ENCODE results near the gene FUNDC2. TPM values are rescaled to one million over a fixed set of nuclear protein-coding genes. Genes with fewer than 3 reads are reported as not detected.
A peak's percentile ranks its signal among the peaks of the same experiment; 100 is the strongest.

Gene FUNDC2
- polyA plus RNA-seq, 2 of the 4 experiments (the other 2 are of a cell fraction), result 63.5 to 159 TPM

DNA sequence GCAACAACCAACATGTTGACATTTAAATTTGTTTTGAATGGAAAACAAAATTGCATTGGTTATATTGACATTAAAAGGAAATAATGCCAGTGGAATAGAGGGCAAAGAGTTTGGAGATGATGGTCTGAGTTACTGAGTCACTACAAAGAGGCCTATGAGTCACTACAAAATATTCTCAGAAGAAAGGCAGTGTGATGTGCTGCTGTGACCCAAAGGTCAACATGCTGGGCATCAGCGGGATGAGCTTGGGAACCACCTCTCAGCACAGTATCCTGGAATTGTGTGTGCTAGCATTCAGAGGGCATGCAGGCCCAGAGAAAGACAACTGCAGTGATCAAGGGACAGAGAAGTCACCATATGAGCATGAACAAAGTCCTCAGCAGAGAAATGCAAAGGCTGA is 41.5 kb downstream of the FUNDC2 start:
- peak overlapping the region; percentile 86 for H3K4me2 ChIP-seq
- peaks cover 63% of the 10 kb centered on the region for H3K4me1 ChIP-seq
- peak overlapping the region; percentile 93 to 98; a peak in 5 of 6 replicates for H3K27ac ChIP-seq
- 0% methylated on average over 1 of the region's 1 CpG for WGBS (ENCODE audit: missing lambda C conversion rate)
- TF ChIP-seq HOXB5 (CRISPR knock-in tag; IDR thresholded peaks at IDR 0.05), result no peak
- TF ChIP-seq, protein P1, sequence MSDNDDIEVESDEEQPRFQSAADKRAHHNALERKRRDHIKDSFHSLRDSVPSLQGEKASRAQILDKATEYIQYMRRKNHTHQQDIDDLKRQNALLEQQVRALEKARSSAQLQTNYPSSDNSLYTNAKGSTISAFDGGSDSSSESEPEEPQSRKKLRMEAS (IDR thresholded peaks at IDR 0.05), result peak; percentile 36; the same call in 1 of the 2 replicates
- peak; percentile 44; the same call in 1 of the 2 replicates for TF ChIP-seq JUNB (IDR thresholded peaks at IDR 0.05)
- peak; percentile 46; the same call in 1 of the 2 replicates for TF ChIP-seq FOSL2 (IDR thresholded peaks at IDR 0.05)
- TF ChIP-seq FOSL2 (CRISPR knock-in tag; IDR thresholded peaks at IDR 0.05), result peak; percentile 81
- TF ChIP-seq, protein P2, sequence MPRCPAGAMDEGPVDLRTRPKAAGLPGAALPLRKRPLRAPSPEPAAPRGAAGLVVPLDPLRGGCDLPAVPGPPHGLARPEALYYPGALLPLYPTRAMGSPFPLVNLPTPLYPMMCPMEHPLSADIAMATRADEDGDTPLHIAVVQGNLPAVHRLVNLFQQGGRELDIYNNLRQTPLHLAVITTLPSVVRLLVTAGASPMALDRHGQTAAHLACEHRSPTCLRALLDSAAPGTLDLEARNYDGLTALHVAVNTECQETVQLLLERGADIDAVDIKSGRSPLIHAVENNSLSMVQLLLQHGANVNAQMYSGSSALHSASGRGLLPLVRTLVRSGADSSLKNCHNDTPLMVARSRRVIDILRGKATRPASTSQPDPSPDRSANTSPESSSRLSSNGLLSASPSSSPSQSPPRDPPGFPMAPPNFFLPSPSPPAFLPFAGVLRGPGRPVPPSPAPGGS (IDR thresholded peaks at IDR 0.05), result no peak
- TF ChIP-seq EP300 (IDR thresholded peaks at IDR 0.05), result no peak
- DNase-seq (ENCODE audit: low read depth in 1 of 2, low spot score in 1 of 2) (peak; percentile 41 to 60), ATAC-seq (peak; percentile 40 to 49; a peak in 5 of 6 replicates), FAIRE-seq (peak; percentile 7)
- ChIA-PET POLR2A (no interaction called here), CTCF (interaction anchor here (1.8 to 3.0 kb wide), 2 partner anchors 11 to 80 kb away, joined by 5 to 11 read pairs; no protein-coding TSS in a partner anchor)
- H3K9me3 ChIP-seq, result no peaks in the 10 kb centered on the region
- no peak overlapping the region for H3K4me3 ChIP-seq

DNA sequence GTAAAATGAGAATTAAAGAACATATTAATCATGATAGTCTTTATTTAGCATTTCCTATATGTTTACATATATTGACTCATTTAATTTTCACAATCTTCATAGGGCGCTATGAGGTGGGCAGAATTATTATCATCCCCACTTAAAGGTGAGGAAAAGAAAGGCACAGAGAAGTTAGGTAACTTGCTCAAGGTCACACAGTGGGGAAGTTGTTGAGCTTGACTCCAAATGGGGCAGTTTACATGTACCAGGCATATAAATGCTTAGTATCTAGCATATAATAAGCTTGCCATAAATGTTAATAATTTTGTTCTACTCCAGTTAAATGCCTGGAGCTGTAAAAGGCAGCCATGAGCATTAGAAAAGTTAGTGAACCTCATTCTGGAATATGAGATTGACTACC is 42.8 kb downstream of the FUNDC2 start:
- Histone ChIP-seq H3K4me3 (peak overlapping the region; percentile 84), H3K9me3 (no peaks in the 10 kb centered on the region), H3K4me1 (peaks cover 59% of the 10 kb centered on the region), H3K27ac (peak overlapping the region; percentile 93 to 98; a peak in 5 of 6 replicates), H3K4me2 (peak overlapping the region; percentile 86)
- CTCF ChIA-PET, result interaction anchor here (1.8 to 3.0 kb wide), 2 partner anchors 12 to 82 kb away, joined by 5 to 11 read pairs; no protein-coding TSS in a partner anchor
- ATAC-seq (no peak), DNase-seq (ENCODE audit: low read depth in 1 of 2, low spot score in 1 of 2) (no peak), FAIRE-seq (no peak)
- POLR2A ChIA-PET, result no interaction called here
- WGBS (ENCODE audit: missing lambda C conversion rate), result 76% methylated on average over 1 of the region's 1 CpG
- TF ChIP-seq ZFP36 (IDR thresholded peaks at IDR 0.05; ENCODE audit: borderline replicate concordance, partially characterized antibody) (no peak), MAZ (IDR thresholded peaks at IDR 0.05; ENCODE audit: borderline replicate concordance, low read depth, low read length) (no peak), TFCP2L1 (CRISPR knock-in tag; IDR thresholded peaks at IDR 0.05) (no peak), CBX8 (IDR thresholded peaks at IDR 0.05) (no peak), RAD21 (conservative IDR thresholded peaks at IDR 0.05 in 1 of 2, IDR thresholded peaks at IDR 0.05 in 1 of 2) (no peak), BHLHE40 (IDR thresholded peaks at IDR 0.05; ENCODE audit: low read depth, low read length) (no peak), SMC3 (IDR thresholded peaks at IDR 0.05) (no peak), MAFK (IDR thresholded peaks at IDR 0.05; ENCODE audit: partially characterized antibody) (no peak), CHD2 (IDR thresholded peaks at IDR 0.05; ENCODE audit: low read length, partially characterized antibody) (no peak), CBX2 (IDR thresholded peaks at IDR 0.05; ENCODE audit: borderline replicate concordance, low read depth) (no peak), ZC3H11A (IDR thresholded peaks at IDR 0.05) (no peak)
- TF ChIP-seq, protein P3, sequence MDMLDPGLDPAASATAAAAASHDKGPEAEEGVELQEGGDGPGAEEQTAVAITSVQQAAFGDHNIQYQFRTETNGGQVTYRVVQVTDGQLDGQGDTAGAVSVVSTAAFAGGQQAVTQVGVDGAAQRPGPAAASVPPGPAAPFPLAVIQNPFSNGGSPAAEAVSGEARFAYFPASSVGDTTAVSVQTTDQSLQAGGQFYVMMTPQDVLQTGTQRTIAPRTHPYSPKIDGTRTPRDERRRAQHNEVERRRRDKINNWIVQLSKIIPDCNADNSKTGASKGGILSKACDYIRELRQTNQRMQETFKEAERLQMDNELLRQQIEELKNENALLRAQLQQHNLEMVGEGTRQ (IDR thresholded peaks at IDR 0.05), result no peak
- TF ChIP-seq, protein P4, sequence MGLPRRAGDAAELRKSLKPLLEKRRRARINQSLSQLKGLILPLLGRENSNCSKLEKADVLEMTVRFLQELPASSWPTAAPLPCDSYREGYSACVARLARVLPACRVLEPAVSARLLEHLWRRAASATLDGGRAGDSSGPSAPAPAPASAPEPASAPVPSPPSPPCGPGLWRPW (IDR thresholded peaks at IDR 0.05), result no peak

DNA sequence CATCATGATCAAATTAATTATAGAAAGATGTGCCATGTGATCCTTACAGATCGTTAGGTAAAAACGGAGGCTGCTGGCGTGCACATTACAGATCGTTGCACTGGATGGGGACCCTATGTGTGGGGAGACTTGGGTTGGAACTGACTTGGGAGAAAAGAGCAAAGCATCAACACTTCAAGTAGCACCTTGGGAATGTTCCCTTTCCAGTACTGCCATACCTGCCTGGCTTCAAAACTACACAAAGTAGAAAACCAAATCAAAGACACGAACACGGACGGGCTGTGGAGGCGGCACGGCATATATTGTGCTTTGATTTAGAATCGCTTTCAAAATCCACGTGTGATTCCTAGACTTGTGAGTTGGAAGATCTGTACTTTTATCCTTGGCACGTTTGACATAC is 43.4 kb downstream of the FUNDC2 start:
- ATAC-seq, result no peak
- ChIA-PET POLR2A (interaction anchor here (0.9 kb wide), 1 partner anchor 43 kb away, joined by 4 read pairs; the partner anchor contains the start of gene FUNDC2), CTCF (interaction anchor here (1.1 to 3.0 kb wide), 2 partner anchors 13 kb away, joined by 5 to 11 read pairs; no protein-coding TSS in a partner anchor)
- DNase-seq (ENCODE audit: low read depth in 1 of 2, low spot score in 1 of 2), result no peak
- Histone ChIP-seq H3K4me3 (peak overlapping the region; percentile 84), H3K4me1 (peaks cover 53% of the 10 kb centered on the region), H3K27ac (peak overlapping the region; percentile 93 to 98), H3K9me3 (no peaks in the 10 kb centered on the region), H3K4me2 (peak overlapping the region; percentile 86)
- FAIRE-seq, result no peak
- WGBS (ENCODE audit: missing lambda C conversion rate), result 25% methylated on average over 12 of the region's 12 CpGs
- TF ChIP-seq RFX5 (IDR thresholded peaks at IDR 0.05) (no peak), CHD4 (IDR thresholded peaks at IDR 0.05; ENCODE audit: borderline replicate concordance) (no peak), CBX8 (IDR thresholded peaks at IDR 0.05) (no peak), RAD21 (conservative IDR thresholded peaks at IDR 0.05 in 1 of 2, IDR thresholded peaks at IDR 0.05 in 1 of 2) (no peak), RCOR1 (IDR thresholded peaks at IDR 0.05; ENCODE audit: low read depth, low read length) (no peak), HOXA7 (CRISPR knock-in tag; IDR thresholded peaks at IDR 0.05) (no peak), ESRRA (IDR thresholded peaks at IDR 0.05; ENCODE audit: borderline replicate concordance, low read length) (no peak)
- TF ChIP-seq, protein P5, sequence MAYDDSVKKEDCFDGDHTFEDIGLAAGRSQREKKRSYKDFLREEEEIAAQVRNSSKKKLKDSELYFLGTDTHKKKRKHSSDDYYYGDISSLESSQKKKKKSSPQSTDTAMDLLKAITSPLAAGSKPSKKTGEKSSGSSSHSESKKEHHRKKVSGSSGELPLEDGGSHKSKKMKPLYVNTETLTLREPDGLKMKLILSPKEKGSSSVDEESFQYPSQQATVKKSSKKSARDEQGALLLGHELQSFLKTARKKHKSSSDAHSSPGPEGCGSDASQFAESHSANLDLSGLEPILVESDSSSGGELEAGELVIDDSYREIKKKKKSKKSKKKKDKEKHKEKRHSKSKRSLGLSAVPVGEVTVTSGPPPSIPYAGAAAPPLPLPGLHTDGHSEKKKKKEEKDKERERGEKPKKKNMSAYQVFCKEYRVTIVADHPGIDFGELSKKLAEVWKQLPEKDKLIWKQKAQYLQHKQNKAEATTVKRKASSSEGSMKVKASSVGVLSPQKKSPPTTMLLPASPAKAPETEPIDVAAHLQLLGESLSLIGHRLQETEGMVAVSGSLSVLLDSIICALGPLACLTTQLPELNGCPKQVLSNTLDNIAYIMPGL (CRISPR knock-in tag; IDR thresholded peaks at IDR 0.05; ENCODE audit: borderline replicate concordance), result no peak
- TF ChIP-seq, protein P6, sequence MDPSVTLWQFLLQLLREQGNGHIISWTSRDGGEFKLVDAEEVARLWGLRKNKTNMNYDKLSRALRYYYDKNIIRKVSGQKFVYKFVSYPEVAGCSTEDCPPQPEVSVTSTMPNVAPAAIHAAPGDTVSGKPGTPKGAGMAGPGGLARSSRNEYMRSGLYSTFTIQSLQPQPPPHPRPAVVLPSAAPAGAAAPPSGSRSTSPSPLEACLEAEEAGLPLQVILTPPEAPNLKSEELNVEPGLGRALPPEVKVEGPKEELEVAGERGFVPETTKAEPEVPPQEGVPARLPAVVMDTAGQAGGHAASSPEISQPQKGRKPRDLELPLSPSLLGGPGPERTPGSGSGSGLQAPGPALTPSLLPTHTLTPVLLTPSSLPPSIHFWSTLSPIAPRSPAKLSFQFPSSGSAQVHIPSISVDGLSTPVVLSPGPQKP (IDR thresholded peaks at IDR 0.05; ENCODE audit: low read depth, low read length), result no peak
- TF ChIP-seq, protein P7, sequence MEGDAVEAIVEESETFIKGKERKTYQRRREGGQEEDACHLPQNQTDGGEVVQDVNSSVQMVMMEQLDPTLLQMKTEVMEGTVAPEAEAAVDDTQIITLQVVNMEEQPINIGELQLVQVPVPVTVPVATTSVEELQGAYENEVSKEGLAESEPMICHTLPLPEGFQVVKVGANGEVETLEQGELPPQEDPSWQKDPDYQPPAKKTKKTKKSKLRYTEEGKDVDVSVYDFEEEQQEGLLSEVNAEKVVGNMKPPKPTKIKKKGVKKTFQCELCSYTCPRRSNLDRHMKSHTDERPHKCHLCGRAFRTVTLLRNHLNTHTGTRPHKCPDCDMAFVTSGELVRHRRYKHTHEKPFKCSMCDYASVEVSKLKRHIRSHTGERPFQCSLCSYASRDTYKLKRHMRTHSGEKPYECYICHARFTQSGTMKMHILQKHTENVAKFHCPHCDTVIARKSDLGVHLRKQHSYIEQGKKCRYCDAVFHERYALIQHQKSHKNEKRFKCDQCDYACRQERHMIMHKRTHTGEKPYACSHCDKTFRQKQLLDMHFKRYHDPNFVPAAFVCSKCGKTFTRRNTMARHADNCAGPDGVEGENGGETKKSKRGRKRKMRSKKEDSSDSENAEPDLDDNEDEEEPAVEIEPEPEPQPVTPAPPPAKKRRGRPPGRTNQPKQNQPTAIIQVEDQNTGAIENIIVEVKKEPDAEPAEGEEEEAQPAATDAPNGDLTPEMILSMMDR (IDR thresholded peaks at IDR 0.05), result no peak
